Astrocyte of the spinal cord (primary cell): ENCODE results near the gene CLIP3.

Experiments
- DNase-seq: peaks from one replicate; pipeline ENCODE4 v3.0.0; 2011; ENCODE audit warnings: low read depth, low spot score
- H3K4me3 ChIP-seq: 2 replicates; pipeline ENCODE4 v1.5.1; 2011; ENCODE audit warnings: low read depth, mild to moderate bottlenecking, low read length, moderate library complexity
- in situ Hi-C: cut with HindIII; loops from 2 replicates; pipeline ENCODE4 v1.10.0; 2017; ENCODE audit warnings: low sequenced_read_pairs
- TF ChIP-seq, protein P1 (sequence below): IDR thresholded peaks from 2 replicates; pipeline ENCODE4 v1.5.1; 2012; ENCODE audit warnings: low read depth, mild to moderate bottlenecking, low read length, inconsistent platforms

The CLIP3 gene

DNA sequence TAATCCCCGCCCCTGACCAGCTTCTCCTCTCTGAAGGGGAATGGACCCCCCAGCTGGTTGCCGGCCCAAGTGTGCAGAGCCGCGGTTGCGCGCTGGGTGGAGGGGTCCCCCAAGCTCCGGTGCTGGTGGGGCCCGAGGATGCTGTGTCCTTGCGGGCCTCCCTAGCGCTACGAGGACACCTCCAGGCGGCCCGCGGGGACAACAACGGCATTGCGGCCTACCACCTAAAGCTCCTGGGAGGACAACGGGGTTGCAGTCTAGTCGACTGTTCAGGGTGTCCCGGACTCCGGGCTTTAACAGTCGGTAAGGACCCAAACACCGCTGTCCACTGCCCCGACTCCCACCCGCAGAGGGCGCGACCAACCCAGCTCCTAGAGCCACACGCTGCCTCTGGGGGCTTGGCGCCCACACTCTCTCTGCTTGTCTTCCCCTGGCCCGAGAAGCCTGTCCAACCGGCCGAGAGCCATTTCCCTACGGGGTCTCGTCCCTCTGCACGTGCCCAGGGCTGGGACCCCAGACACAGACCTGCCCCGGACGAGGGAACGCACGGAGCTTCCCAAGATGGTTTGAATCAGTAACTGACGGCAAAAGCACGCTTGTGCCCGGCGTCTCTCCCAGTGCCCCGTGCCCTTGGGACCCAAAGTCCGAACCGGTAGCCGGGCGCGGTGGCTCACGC is 38.6 kb downstream of the CLIP3 start:
- DNase-seq = no peak
- H3K4me3 ChIP-seq = peak overlapping the region; percentile 71
- TF ChIP-seq, protein P1, sequence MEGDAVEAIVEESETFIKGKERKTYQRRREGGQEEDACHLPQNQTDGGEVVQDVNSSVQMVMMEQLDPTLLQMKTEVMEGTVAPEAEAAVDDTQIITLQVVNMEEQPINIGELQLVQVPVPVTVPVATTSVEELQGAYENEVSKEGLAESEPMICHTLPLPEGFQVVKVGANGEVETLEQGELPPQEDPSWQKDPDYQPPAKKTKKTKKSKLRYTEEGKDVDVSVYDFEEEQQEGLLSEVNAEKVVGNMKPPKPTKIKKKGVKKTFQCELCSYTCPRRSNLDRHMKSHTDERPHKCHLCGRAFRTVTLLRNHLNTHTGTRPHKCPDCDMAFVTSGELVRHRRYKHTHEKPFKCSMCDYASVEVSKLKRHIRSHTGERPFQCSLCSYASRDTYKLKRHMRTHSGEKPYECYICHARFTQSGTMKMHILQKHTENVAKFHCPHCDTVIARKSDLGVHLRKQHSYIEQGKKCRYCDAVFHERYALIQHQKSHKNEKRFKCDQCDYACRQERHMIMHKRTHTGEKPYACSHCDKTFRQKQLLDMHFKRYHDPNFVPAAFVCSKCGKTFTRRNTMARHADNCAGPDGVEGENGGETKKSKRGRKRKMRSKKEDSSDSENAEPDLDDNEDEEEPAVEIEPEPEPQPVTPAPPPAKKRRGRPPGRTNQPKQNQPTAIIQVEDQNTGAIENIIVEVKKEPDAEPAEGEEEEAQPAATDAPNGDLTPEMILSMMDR = peak; percentile 1
- in situ Hi-C loops = no loop called here

GRCh38 chr19:35992907-35993765 is 39.5 kb downstream of the CLIP3 start:
- in situ Hi-C loops = no loop called here
- no peak for DNase-seq
- TF ChIP-seq, protein P1 = no peak
- no peak overlapping the region for H3K4me3 ChIP-seq

- DNase-seq = no peak
- TF ChIP-seq, protein P1 = no peak
- no peak overlapping the region for H3K4me3 ChIP-seq
- in situ Hi-C loops = no loop called here
Observed at GRCh38 chr19:35991731-35992450, 40.8 kb downstream of the CLIP3 start.

DNA sequence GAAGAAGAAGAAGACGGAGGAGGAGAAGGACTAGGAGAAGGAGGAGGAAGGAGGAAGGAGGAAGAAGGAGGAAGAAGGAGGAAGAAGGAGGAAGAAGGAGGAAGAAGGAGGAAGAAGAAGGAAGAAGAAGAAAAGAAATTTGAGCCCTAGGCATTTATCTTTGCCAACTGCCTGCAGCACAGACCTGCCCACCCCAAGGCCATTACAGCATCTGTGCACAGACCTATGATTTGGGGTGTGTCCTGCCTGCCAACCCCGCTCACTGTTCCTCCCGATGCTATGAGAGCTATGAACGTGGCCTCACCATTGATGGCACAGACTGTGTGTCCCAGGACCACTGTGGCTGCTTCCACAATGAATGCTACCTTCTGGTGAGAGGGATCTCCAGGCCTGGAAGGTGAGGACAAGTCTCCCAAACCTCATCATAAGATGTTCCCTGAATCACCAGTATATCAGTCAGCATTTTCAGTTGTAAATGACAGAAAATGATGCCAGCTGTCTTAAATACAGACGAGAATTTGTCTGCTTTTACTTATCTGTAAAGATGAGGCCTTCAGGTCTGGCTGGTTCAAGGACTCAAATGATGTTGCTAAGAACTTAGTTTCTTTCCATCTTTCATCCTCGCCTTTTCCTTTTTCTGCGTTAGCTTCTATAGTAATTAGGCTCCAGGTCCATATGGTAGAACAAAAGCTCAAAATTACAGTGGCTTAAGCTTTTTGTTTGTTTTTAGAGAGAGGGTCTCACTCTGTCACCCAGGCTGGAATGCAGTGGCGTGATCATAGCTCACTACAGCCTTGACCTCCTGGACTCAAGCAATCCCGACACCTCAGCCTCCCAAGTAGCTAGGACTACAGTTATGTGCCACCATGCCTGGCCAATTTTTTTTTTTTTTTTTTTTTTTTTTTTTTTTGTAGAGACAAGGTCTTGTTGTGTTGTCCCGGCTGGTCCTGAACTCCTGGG is 41.6 kb downstream of the CLIP3 start:
- DNase-seq = no peak
- TF ChIP-seq, protein P1 = no peak
- no peak overlapping the region for H3K4me3 ChIP-seq
- in situ Hi-C loops = no loop called here

- DNase-seq = no peak
- TF ChIP-seq, protein P1 = no peak
- in situ Hi-C loops = no loop called here
- H3K4me3 ChIP-seq = no peak overlapping the region
Observed at GRCh38 chr19:35990156-35990555, 42.5 kb downstream of the CLIP3 start.
